GM23248 (cell line): ENCODE data around the gene IRX5. TPM values are rescaled to one million over a fixed set of nuclear protein-coding genes. Genes with fewer than 3 reads are reported as not detected.

ENCODE experiments used
- DNase-seq: peaks from one replicate; pipeline ENCODE4 v3.0.0-alpha.2; 2015
- H2AFZ ChIP-seq: fragments of 200-600 bp; sonication (generic); 2 replicates; pipeline ENCODE4 v1.6.1; 2016; ENCODE audit warnings: antibody characterized with exemption
- H3F3A ChIP-seq: fragments of 200-600 bp; sonication (generic); 2 replicates; pipeline ENCODE4 v1.6.1; 2016; ENCODE audit warnings: mild to moderate bottlenecking, antibody characterized with exemption, mixed run types; ENCODE audit not compliant: insufficient read depth
- H3K27ac ChIP-seq: fragments of 200-600 bp; sonication (generic); 2 replicates; pipeline ENCODE4 v1.5.1; 2016; ENCODE audit warnings: mild to moderate bottlenecking
- H3K27me3 ChIP-seq: fragments of 200-600 bp; sonication (generic); replicated peaks from 2 replicates; pipeline ENCODE4 v1.6.1; 2016; ENCODE audit warnings: mild to moderate bottlenecking; ENCODE audit not compliant: insufficient read depth
- H3K36me3 ChIP-seq: fragments of 200-600 bp; sonication (generic); 2 replicates; pipeline ENCODE4 v1.6.1; 2016; ENCODE audit warnings: low read depth, mild to moderate bottlenecking
- H3K4me1 ChIP-seq: fragments of 200-600 bp; sonication (generic); 2 replicates; pipeline ENCODE4 v1.6.1; 2016; ENCODE audit warnings: mild to moderate bottlenecking; ENCODE audit not compliant: insufficient read depth
- H3K4me2 ChIP-seq: fragments of 200-600 bp; sonication (generic); one replicate; pipeline ENCODE4 v1.6.1; 2016; ENCODE audit warnings: mild to moderate bottlenecking; ENCODE audit not compliant: unreplicated experiment
- H3K4me3 ChIP-seq: fragments of 200-600 bp; sonication (generic); 2 replicates; pipeline ENCODE4 v1.5.1; 2016; ENCODE audit warnings: mild to moderate bottlenecking
- H3K79me2 ChIP-seq: fragments of 200-600 bp; sonication (generic); 2 replicates; pipeline ENCODE4 v1.6.1; 2016; ENCODE audit warnings: mild to moderate bottlenecking; ENCODE audit not compliant: insufficient read depth
- H3K9ac ChIP-seq: fragments of 200-600 bp; sonication (generic); 2 replicates; pipeline ENCODE4 v1.6.1; 2016; ENCODE audit warnings: mild to moderate bottlenecking
- H3K9me2 ChIP-seq: fragments of 200-600 bp; sonication (generic); 2 replicates; pipeline ENCODE4 v1.6.1; 2016; ENCODE audit warnings: mixed run types, mild to moderate bottlenecking, moderate library complexity; ENCODE audit not compliant: insufficient read depth
- H3K9me3 ChIP-seq: fragments of 200-600 bp; sonication (generic); one replicate; pipeline ENCODE4 v1.6.1; 2017; ENCODE audit warnings: low read depth
- H4K20me1 ChIP-seq: fragments of 200-600 bp; sonication (generic); 2 replicates; pipeline ENCODE4 v1.6.0; 2016; ENCODE audit not compliant: insufficient read depth
- EZH2 ChIP-seq: fragments of 200-600 bp; sonication (generic); IDR thresholded peaks from 2 replicates; pipeline ENCODE4 v1.6.1; 2018; ENCODE audit warnings: antibody characterized with exemption, mild to moderate bottlenecking; ENCODE audit not compliant: insufficient read depth, poor library complexity, severe bottlenecking
- EZH2phosphoT487 ChIP-seq: fragments of 200-600 bp; sonication (generic); IDR thresholded peaks from 2 replicates; pipeline ENCODE4 v1.6.1; 2018; ENCODE audit warnings: antibody characterized with exemption, moderate library complexity, mild to moderate bottlenecking, low read depth; ENCODE audit not compliant: insufficient read depth
- WGBS, 2 experiments: methylation state at CpG; one replicate each; pipeline ENCODE4 v1.1.6; 2015 to 2017; ENCODE audit warnings: low lambda C conversion rate in 2 of 2, low coverage in 1 of 2; ENCODE audit errors: missing lambda C conversion rate in 2 of 2; 5-methylcytosine and 5-hydroxymethylcytosine counted together
- in situ Hi-C: fragments of 300-500 bp; cut with MboI; formaldehyde crosslinking; loops from 2 replicates; pipeline ENCODE4 v1.15.0; 2020
- polyA plus RNA-seq: library from polyadenylated mRNA; unstranded; fragments of >200 nt; fragmentation: Nextera tagmentation; extraction: Ambion mirVana; gene quantifications from 2 replicates; pipeline ENCODE4 v1.2.1, GENCODE V29; 2016
- total RNA-seq: library from RNA; depleted of rRNA; stranded (reverse); fragments of >200 nt; shearing (Covaris generic); gene quantifications from 2 replicates; pipeline ENCODE4 v1.2.3, GENCODE V29; 2014

IRX5 gene
- total and polyA plus RNA-seq, 2 experiments from 2014 or later = 3.6 to 20.6 TPM

GRCh38 chr16:54890381-54890780, 40.3 kb upstream of the IRX5 start:
- H3K4me3 ChIP-seq = no peak overlapping the region
- no peaks in the 10 kb centered on the region for H4K20me1 ChIP-seq
- H3K36me3 ChIP-seq = no peaks in the 10 kb centered on the region
- no peaks in the 10 kb centered on the region for H3F3A ChIP-seq
- in situ Hi-C loops = no loop called here
- no peak for DNase-seq
- H3K9me3 ChIP-seq = no peaks in the 10 kb centered on the region
- TF ChIP-seq EZH2 = no peak
- no peak for TF ChIP-seq EZH2phosphoT487
- no peaks in the 10 kb centered on the region for H3K79me2 ChIP-seq
- no peaks in the 10 kb centered on the region for H3K9me2 ChIP-seq
- no peak overlapping the region for H3K9ac ChIP-seq
- no peak overlapping the region for H3K27ac ChIP-seq
- H3K4me2 ChIP-seq = no peak overlapping the region
- H3K4me1 ChIP-seq = no peaks in the 10 kb centered on the region
- no peaks in the 10 kb centered on the region for H3K27me3 ChIP-seq
- 83 to 88% methylated on average over 4 of the region's 4 CpGs for WGBS, 2 experiments
- no peak overlapping the region for H2AFZ ChIP-seq

- no peaks in the 10 kb centered on the region for H3K9me3 ChIP-seq
- no peak overlapping the region for H3K9ac ChIP-seq
- in situ Hi-C loops = no loop called here
- H2AFZ ChIP-seq = no peak overlapping the region
- 56% methylated on average over 4 of the region's 4 CpGs for WGBS, 2 experiments
- no peaks in the 10 kb centered on the region for H3K27me3 ChIP-seq
- DNase-seq = no peak
- no peaks in the 10 kb centered on the region for H3K79me2 ChIP-seq
- H4K20me1 ChIP-seq = no peaks in the 10 kb centered on the region
- H3K9me2 ChIP-seq = no peaks in the 10 kb centered on the region
- no peak for TF ChIP-seq EZH2phosphoT487
- no peak for TF ChIP-seq EZH2
- no peak overlapping the region for H3K4me2 ChIP-seq
- no peaks in the 10 kb centered on the region for H3K4me1 ChIP-seq
- no peak overlapping the region for H3K4me3 ChIP-seq
- no peaks in the 10 kb centered on the region for H3F3A ChIP-seq
- H3K27ac ChIP-seq = no peak overlapping the region
- no peaks in the 10 kb centered on the region for H3K36me3 ChIP-seq
Measured at GRCh38 chr16:54891346-54891745, 39.3 kb upstream of the IRX5 start.

DNA sequence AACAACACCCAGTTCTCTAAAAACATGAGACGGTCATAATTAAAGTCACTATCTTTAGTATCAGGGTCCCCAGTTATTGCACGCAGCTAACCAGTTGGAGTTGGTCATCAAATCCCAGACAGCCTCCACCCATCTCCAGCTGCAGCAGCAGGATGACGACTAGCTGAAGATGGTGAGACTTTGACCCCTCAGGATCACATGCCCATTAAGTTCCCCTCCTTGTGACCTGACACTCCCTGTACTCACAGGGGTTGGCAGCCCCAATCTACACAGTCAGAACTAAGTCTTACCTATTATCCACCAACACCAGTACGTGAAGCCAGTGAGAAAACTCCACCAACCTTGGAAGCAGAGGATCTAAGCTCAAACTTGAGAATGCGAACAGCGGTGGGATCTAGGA, 37.7 kb upstream of the IRX5 start:
- H3F3A ChIP-seq = no peaks in the 10 kb centered on the region
- no peaks in the 10 kb centered on the region for H3K36me3 ChIP-seq
- H3K27me3 ChIP-seq = no peaks in the 10 kb centered on the region
- in situ Hi-C loops = no loop called here
- WGBS, 2 experiments = 80 to 88% methylated on average over 6 of the region's 6 CpGs
- no peaks in the 10 kb centered on the region for H3K79me2 ChIP-seq
- no peak overlapping the region for H3K4me2 ChIP-seq
- no peaks in the 10 kb centered on the region for H4K20me1 ChIP-seq
- H3K9me2 ChIP-seq = no peaks in the 10 kb centered on the region
- TF ChIP-seq EZH2phosphoT487 = no peak
- no peak for TF ChIP-seq EZH2
- H3K9ac ChIP-seq = no peak overlapping the region
- no peaks in the 10 kb centered on the region for H3K9me3 ChIP-seq
- H2AFZ ChIP-seq = no peak overlapping the region
- H3K27ac ChIP-seq = no peak overlapping the region
- no peak for DNase-seq
- no peaks in the 10 kb centered on the region for H3K4me1 ChIP-seq
- no peak overlapping the region for H3K4me3 ChIP-seq

DNA sequence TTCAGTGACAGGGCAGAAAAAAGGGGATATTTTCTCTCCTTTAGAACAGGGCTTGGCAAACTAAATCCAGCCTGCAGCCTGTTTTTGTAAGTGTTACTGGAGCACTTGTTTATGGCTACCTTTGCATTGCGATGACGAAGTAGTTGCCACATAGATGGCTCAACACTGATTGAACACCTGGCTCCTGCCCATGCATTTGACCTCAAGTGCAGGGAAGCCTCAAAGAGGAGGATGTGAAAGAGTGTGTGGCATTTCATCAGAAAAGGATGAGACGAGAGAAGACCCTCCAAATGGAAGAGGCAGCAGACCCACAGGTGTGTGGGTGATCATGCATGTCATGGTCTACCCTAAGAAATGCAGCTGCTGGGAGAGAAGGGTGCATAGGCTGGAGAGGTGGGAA, 32.7 kb upstream of the IRX5 start:
- no peak for TF ChIP-seq EZH2
- no peak for TF ChIP-seq EZH2phosphoT487
- H2AFZ ChIP-seq = no peak overlapping the region
- in situ Hi-C loops = no loop called here
- H3K4me3 ChIP-seq = no peak overlapping the region
- H4K20me1 ChIP-seq = no peaks in the 10 kb centered on the region
- H3K9me3 ChIP-seq = no peaks in the 10 kb centered on the region
- no peaks in the 10 kb centered on the region for H3K4me1 ChIP-seq
- no peaks in the 10 kb centered on the region for H3F3A ChIP-seq
- 63 to 67% methylated on average over 3 of the region's 3 CpGs for WGBS, 2 experiments
- no peaks in the 10 kb centered on the region for H3K9me2 ChIP-seq
- no peak overlapping the region for H3K9ac ChIP-seq
- H3K27me3 ChIP-seq = no peaks in the 10 kb centered on the region
- H3K27ac ChIP-seq = no peak overlapping the region
- H3K36me3 ChIP-seq = no peaks in the 10 kb centered on the region
- no peak for DNase-seq
- no peak overlapping the region for H3K4me2 ChIP-seq
- H3K79me2 ChIP-seq = no peaks in the 10 kb centered on the region

- Histone ChIP-seq H3K9me3 (no peaks in the 10 kb centered on the region), H2AFZ (no peak overlapping the region), H3K9me2 (no peaks in the 10 kb centered on the region; the same call in 1 of the 2 replicates), H4K20me1 (no peaks in the 10 kb centered on the region), H3K36me3 (no peaks in the 10 kb centered on the region), H3K4me1 (no peaks in the 10 kb centered on the region), H3K9ac (no peak overlapping the region), H3K4me3 (no peak overlapping the region), H3K27me3 (no peaks in the 10 kb centered on the region), H3F3A (no peaks in the 10 kb centered on the region), H3K4me2 (no peak overlapping the region), H3K27ac (no peak overlapping the region), H3K79me2 (no peaks in the 10 kb centered on the region)
- no peak for DNase-seq
- 94 to 97% methylated on average over 7 of the region's 7 CpGs for WGBS, 2 experiments
- TF ChIP-seq EZH2 (no peak), EZH2phosphoT487 (no peak)
- in situ Hi-C loops = no loop called here
Measured at GRCh38 chr16:54901606-54902005, 29.1 kb upstream of the IRX5 start.
